K562 (cell line): Measurements from ENCODE around the gene NLRP9. TPM values are rescaled to one million over a fixed set of nuclear protein-coding genes. Genes with fewer than 3 reads are reported as not detected.
A peak's percentile ranks its signal among the peaks of the same experiment; 100 is the strongest.

Experiments
- BACH1 ChIP-seq: fragments of 200-800 bp; sonication (Bioruptor generic); IDR thresholded peaks from 2 replicates; pipeline ENCODE4 v1.6.1; 2016; ENCODE audit warnings: missing genetic modification characterization, missing compliant biosample characterization
- BDP1 ChIP-seq: IDR thresholded peaks from 3 replicates; pipeline ENCODE4 v1.6.1; 2011; ENCODE audit not compliant: insufficient read length, insufficient read depth
- BRCA1 ChIP-seq, 2 experiments: fragments of 450-650 bp in 1 of 2; sonication (generic) in 1 of 2; formaldehyde crosslinking in 1 of 2; IDR thresholded peaks; 2 replicates each; pipeline versions ENCODE4 v1.5.0 to v1.6.1; 2017 to 2020; ENCODE audit warnings: mild to moderate bottlenecking in 1 of 2, missing genetic modification reagents in 1 of 2
- ESRRB ChIP-seq: fragments of 250-450 bp; sonication (Bioruptor Pico); IDR thresholded peaks from 2 replicates; pipeline ENCODE4 v1.5.0; 2020; ENCODE audit warnings: mild to moderate bottlenecking, moderate library complexity, borderline replicate concordance
- MTA1 ChIP-seq: fragments of 450-650 bp; IDR thresholded peaks from 2 replicates; pipeline ENCODE4 v1.6.1; 2017; ENCODE audit warnings: borderline replicate concordance
- NCOA2 ChIP-seq, 2 experiments: fragments of 450-650 bp; IDR thresholded peaks; 2 replicates each; pipeline ENCODE4 v1.6.1; 2018; ENCODE audit warnings: mild to moderate bottlenecking in 2 of 2, moderate library complexity in 1 of 2; ENCODE audit not compliant: partially characterized antibody in 2 of 2
- SPI1 ChIP-seq: IDR thresholded peaks from 2 replicates; pipeline ENCODE4 v1.6.1; 2011; ENCODE audit warnings: low read depth, low read length, control low read depth, borderline replicate concordance
- TAF7 ChIP-seq: fragments of 450-650 bp; IDR thresholded peaks from 2 replicates; pipeline ENCODE4 v1.6.1; 2016; ENCODE audit warnings: missing genetic modification characterization, missing compliant biosample characterization
- TCF3 ChIP-seq: sonication (generic); formaldehyde crosslinking; IDR thresholded peaks from 2 replicates; pipeline ENCODE4 v1.4.0; 2020; ENCODE audit warnings: mild to moderate bottlenecking, missing genetic modification reagents
- WHSC1 ChIP-seq: IDR thresholded peaks from one replicate; pipeline ENCODE4 v1.6.1; 2012; ENCODE audit warnings: low read length, control low read depth, inconsistent platforms
- ZBTB7A ChIP-seq: IDR thresholded peaks from 2 replicates; pipeline ENCODE4 v1.6.1; 2011; ENCODE audit warnings: low read depth, mild to moderate bottlenecking, low read length, moderate library complexity, borderline replicate concordance; ENCODE audit not compliant: control insufficient read depth
- ZFX ChIP-seq: sonication (generic); formaldehyde crosslinking; IDR thresholded peaks from 2 replicates; pipeline ENCODE4 v1.8.0; 2022; ENCODE audit warnings: mild to moderate bottlenecking, missing genetic modification reagents, moderate library complexity
- ZNF143 ChIP-seq: sonication (generic); formaldehyde crosslinking; IDR thresholded peaks from 2 replicates; pipeline ENCODE4 v1.9.0; 2022; ENCODE audit warnings: mild to moderate bottlenecking, missing genetic modification reagents
- ZNF212 ChIP-seq: fragments of 450-650 bp; formaldehyde crosslinking; IDR thresholded peaks from 2 replicates; pipeline ENCODE4 v1.4.0; 2020; ENCODE audit warnings: mild to moderate bottlenecking
- ZNF324 ChIP-seq: fragments of 250-450 bp; sonication (Bioruptor Pico); IDR thresholded peaks from 2 replicates; pipeline ENCODE4 v1.4.0; 2020; ENCODE audit warnings: mild to moderate bottlenecking
- polyA plus RNA-seq, 8 experiments: library from polyadenylated mRNA; depleted of rRNA in 4 of 8; stranded (reverse) in 5 of 8; unstranded in 3 of 8; fragments of >200 nt; fragmentation: Nextera tagmentation in 2 of 8; fragmentation: Illumina TruSeq in 1 of 8; extraction: Ambion mirVana in 2 of 8; extraction: Trizol in 1 of 8; gene quantifications; 2 replicates each; pipeline versions ENCODE4 v1.2.1 to v1.2.3, GENCODE V29; 2011 to 2014; ENCODE audit warnings: inconsistent platforms in 1 of 8, missing spikeins in 1 of 8
- total RNA-seq, 7 experiments: library from RNA; depleted of rRNA in 6 of 7; stranded (reverse); fragments of >200 nt in 6 of 7; fragmentation: Illumina TruSeq in 2 of 7; extraction: Trizol in 2 of 7; gene quantifications; 2 replicates each; pipeline versions ENCODE4 v1.2.1 to v1.2.3, GENCODE V29; 2011 to 2021; ENCODE audit warnings: low replicate concordance in 1 of 7
- TF ChIP-seq, protein P1 (sequence below): sonication (generic); IDR thresholded peaks from 2 replicates; pipeline ENCODE4 v1.6.1; 2016
- TF ChIP-seq, protein P2 (sequence below): sonication (generic); formaldehyde crosslinking; IDR thresholded peaks from 2 replicates; pipeline ENCODE4 v1.8.0; 2022; ENCODE audit warnings: missing genetic modification reagents, mild to moderate bottlenecking, moderate library complexity, borderline replicate concordance
- TF ChIP-seq, protein P3 (sequence below): sonication (generic); formaldehyde crosslinking; IDR thresholded peaks from 2 replicates; pipeline ENCODE4 v1.8.0; 2023; ENCODE audit warnings: missing genetic modification reagents, mild to moderate bottlenecking, borderline replicate concordance
- TF ChIP-seq, protein P4 (sequence below): fragments of 250-450 bp; sonication (Bioruptor Pico); IDR thresholded peaks from 2 replicates; pipeline ENCODE4 v1.4.0; 2020; ENCODE audit warnings: mild to moderate bottlenecking, moderate library complexity

Gene NLRP9
- total and polyA plus RNA-seq, 9 of the 15 experiments (the other 6 are each of a cell fraction or from before 2014, with no cell fraction given) = not detected

DNA sequence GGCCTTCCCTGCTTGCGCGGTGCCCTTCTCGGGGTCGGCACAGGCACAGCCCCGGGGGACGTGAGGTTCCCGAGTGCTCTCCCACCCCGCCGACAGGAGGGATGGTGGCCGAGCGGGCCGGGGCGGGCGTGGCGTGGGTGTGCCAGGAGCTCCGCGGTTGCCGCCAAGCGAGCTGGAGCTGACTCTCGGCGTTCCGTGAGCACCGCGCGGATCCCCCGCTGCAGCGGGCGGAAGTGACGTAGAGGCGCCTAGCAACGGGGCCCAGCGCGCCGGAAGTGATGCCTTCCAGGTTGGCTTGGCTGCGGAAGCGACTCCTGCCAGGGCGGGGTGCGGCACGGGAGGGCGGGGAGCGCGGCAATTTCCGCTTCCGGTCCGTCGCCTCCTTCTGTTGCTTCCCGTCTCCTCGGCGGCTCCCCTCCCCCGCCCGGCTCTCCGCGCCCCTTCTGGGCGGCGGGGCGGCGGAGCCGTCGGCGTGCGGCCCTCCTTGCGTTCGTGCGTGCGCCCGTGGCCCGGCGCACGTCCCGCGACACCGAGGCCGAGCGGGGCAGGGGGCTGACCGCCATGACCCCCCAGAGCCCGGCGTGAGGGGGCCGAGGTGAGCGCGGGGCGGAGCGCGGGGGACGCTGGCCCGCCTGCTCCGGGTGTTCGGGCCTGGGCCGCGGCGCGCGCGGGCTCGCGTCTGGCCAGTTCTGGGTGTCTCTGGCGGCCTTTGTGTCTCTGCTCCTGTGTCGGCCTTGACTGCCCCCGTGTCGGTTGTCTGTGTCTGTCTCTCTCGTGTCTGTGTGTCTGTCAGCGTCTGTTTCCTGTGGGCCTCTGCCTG, 63.2 kb downstream of the NLRP9 start, which contains the start of gene EPN1 (continued):
- TF ChIP-seq, protein P1, sequence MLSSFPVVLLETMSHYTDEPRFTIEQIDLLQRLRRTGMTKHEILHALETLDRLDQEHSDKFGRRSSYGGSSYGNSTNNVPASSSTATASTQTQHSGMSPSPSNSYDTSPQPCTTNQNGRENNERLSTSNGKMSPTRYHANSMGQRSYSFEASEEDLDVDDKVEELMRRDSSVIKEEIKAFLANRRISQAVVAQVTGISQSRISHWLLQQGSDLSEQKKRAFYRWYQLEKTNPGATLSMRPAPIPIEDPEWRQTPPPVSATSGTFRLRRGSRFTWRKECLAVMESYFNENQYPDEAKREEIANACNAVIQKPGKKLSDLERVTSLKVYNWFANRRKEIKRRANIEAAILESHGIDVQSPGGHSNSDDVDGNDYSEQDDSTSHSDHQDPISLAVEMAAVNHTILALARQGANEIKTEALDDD = no peak
- no peak for TF ChIP-seq BRCA1 (IDR thresholded peaks at IDR 0.05)
- TF ChIP-seq BRCA1 (CRISPR knock-in tag; IDR thresholded peaks at IDR 0.05) = no peak
- no peak for TF ChIP-seq ZNF324 (CRISPR knock-in tag)
- TF ChIP-seq, protein P2, sequence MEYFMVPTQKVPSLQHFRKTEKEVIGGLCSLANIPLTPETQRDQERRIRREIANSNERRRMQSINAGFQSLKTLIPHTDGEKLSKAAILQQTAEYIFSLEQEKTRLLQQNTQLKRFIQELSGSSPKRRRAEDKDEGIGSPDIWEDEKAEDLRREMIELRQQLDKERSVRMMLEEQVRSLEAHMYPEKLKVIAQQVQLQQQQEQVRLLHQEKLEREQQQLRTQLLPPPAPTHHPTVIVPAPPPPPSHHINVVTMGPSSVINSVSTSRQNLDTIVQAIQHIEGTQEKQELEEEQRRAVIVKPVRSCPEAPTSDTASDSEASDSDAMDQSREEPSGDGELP (CRISPR knock-in tag) = peak; percentile 81
- TF ChIP-seq, protein P3, sequence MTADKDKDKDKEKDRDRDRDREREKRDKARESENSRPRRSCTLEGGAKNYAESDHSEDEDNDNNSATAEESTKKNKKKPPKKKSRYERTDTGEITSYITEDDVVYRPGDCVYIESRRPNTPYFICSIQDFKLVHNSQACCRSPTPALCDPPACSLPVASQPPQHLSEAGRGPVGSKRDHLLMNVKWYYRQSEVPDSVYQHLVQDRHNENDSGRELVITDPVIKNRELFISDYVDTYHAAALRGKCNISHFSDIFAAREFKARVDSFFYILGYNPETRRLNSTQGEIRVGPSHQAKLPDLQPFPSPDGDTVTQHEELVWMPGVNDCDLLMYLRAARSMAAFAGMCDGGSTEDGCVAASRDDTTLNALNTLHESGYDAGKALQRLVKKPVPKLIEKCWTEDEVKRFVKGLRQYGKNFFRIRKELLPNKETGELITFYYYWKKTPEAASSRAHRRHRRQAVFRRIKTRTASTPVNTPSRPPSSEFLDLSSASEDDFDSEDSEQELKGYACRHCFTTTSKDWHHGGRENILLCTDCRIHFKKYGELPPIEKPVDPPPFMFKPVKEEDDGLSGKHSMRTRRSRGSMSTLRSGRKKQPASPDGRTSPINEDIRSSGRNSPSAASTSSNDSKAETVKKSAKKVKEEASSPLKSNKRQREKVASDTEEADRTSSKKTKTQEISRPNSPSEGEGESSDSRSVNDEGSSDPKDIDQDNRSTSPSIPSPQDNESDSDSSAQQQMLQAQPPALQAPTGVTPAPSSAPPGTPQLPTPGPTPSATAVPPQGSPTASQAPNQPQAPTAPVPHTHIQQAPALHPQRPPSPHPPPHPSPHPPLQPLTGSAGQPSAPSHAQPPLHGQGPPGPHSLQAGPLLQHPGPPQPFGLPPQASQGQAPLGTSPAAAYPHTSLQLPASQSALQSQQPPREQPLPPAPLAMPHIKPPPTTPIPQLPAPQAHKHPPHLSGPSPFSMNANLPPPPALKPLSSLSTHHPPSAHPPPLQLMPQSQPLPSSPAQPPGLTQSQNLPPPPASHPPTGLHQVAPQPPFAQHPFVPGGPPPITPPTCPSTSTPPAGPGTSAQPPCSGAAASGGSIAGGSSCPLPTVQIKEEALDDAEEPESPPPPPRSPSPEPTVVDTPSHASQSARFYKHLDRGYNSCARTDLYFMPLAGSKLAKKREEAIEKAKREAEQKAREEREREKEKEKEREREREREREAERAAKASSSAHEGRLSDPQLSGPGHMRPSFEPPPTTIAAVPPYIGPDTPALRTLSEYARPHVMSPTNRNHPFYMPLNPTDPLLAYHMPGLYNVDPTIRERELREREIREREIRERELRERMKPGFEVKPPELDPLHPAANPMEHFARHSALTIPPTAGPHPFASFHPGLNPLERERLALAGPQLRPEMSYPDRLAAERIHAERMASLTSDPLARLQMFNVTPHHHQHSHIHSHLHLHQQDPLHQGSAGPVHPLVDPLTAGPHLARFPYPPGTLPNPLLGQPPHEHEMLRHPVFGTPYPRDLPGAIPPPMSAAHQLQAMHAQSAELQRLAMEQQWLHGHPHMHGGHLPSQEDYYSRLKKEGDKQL (CRISPR knock-in tag) = no peak
- TF ChIP-seq BDP1 = no peak
- no peak for TF ChIP-seq ZNF212 (CRISPR knock-in tag)
- peak; percentile 74 for TF ChIP-seq ZFX (CRISPR knock-in tag)
- no peak for TF ChIP-seq ZNF143 (CRISPR knock-in tag)
- TF ChIP-seq ESRRB (CRISPR knock-in tag) = no peak
- no peak for TF ChIP-seq NCOA2 (IDR thresholded peaks at IDR 0.05; ENCODE audit: partially characterized antibody in 2 of 2)
- TF ChIP-seq, protein P4, sequence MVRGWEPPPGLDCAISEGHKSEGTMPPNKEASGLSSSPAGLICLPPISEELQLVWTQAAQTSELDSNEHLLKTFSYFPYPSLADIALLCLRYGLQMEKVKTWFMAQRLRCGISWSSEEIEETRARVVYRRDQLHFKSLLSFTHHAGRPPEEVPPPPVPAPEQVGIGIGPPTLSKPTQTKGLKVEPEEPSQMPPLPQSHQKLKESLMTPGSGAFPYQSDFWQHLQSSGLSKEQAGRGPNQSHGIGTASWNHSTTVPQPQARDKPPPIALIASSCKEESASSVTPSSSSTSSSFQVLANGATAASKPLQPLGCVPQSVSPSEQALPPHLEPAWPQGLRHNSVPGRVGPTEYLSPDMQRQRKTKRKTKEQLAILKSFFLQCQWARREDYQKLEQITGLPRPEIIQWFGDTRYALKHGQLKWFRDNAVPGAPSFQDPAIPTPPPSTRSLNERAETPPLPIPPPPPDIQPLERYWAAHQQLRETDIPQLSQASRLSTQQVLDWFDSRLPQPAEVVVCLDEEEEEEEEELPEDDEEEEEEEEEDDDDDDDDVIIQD (CRISPR knock-in tag) = no peak
- TF ChIP-seq TCF3 (CRISPR knock-in tag) = no peak
- TF ChIP-seq MTA1 = peak; percentile 88
- no peak for TF ChIP-seq BACH1 (tag)
- no peak for TF ChIP-seq TAF7 (tag)
- TF ChIP-seq WHSC1 = no peak
- peak; percentile 59; the same call in 1 of the 2 replicates for TF ChIP-seq SPI1
- TF ChIP-seq ZBTB7A = no peak; the same call in 1 of the 2 replicates
